SK-N-SH (cell line): ENCODE measurements around the gene PHC3.

ENCODE experiments used
- EP300 ChIP-seq, 2 experiments: IDR thresholded peaks; 2 replicates each; pipeline versions ENCODE4 v1.4.0 to v1.6.1; 2012; ENCODE audit warnings: borderline replicate concordance in 1 of 2, low read depth in 1 of 2, low read length in 1 of 2
- GABPA ChIP-seq: IDR thresholded peaks from 2 replicates; pipeline ENCODE4 v1.4.0; 2012; ENCODE audit warnings: low read depth, mild to moderate bottlenecking
- JUND ChIP-seq: IDR thresholded peaks from 2 replicates; pipeline ENCODE4 v1.4.0; 2012
- TF ChIP-seq, protein P1 (sequence below): fragments of 200-600 bp; sonication (generic); IDR thresholded peaks from 2 replicates; pipeline ENCODE4 v1.6.1; 2017; ENCODE audit warnings: antibody characterized with exemption, mild to moderate bottlenecking, moderate library complexity
- TF ChIP-seq, protein P2 (sequence below): IDR thresholded peaks from 2 replicates; pipeline ENCODE4 v1.6.1; 2012; ENCODE audit warnings: mild to moderate bottlenecking, low read depth, low read length, moderate library complexity

DNA sequence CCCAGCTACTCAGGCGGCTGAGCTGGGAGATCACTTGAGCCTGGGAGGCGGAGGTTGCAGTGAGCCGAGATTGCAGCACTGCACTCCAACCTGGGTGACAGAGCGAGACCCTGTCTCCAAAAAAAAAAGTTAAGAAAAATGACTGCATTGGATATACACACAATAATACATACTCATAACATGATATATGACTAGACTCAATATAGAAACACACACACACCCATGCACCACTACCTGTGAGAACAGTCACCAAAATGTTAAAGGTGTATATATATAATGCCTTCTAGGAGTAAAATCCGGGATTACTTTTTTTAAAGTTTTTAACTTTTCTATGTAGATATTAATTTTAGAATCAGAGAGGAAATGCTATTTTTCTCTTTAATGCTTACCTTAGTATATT, 25.9 kb downstream of the PHC3 start:
- TF ChIP-seq EP300 (IDR thresholded peaks at IDR 0.05; ENCODE audit: borderline replicate concordance in 1 of 2, low read depth in 1 of 2, low read length in 1 of 2) (no peak), GABPA (no peak), JUND (no peak)
- TF ChIP-seq, protein P1, sequence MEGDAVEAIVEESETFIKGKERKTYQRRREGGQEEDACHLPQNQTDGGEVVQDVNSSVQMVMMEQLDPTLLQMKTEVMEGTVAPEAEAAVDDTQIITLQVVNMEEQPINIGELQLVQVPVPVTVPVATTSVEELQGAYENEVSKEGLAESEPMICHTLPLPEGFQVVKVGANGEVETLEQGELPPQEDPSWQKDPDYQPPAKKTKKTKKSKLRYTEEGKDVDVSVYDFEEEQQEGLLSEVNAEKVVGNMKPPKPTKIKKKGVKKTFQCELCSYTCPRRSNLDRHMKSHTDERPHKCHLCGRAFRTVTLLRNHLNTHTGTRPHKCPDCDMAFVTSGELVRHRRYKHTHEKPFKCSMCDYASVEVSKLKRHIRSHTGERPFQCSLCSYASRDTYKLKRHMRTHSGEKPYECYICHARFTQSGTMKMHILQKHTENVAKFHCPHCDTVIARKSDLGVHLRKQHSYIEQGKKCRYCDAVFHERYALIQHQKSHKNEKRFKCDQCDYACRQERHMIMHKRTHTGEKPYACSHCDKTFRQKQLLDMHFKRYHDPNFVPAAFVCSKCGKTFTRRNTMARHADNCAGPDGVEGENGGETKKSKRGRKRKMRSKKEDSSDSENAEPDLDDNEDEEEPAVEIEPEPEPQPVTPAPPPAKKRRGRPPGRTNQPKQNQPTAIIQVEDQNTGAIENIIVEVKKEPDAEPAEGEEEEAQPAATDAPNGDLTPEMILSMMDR = no peak
- TF ChIP-seq, protein P2, sequence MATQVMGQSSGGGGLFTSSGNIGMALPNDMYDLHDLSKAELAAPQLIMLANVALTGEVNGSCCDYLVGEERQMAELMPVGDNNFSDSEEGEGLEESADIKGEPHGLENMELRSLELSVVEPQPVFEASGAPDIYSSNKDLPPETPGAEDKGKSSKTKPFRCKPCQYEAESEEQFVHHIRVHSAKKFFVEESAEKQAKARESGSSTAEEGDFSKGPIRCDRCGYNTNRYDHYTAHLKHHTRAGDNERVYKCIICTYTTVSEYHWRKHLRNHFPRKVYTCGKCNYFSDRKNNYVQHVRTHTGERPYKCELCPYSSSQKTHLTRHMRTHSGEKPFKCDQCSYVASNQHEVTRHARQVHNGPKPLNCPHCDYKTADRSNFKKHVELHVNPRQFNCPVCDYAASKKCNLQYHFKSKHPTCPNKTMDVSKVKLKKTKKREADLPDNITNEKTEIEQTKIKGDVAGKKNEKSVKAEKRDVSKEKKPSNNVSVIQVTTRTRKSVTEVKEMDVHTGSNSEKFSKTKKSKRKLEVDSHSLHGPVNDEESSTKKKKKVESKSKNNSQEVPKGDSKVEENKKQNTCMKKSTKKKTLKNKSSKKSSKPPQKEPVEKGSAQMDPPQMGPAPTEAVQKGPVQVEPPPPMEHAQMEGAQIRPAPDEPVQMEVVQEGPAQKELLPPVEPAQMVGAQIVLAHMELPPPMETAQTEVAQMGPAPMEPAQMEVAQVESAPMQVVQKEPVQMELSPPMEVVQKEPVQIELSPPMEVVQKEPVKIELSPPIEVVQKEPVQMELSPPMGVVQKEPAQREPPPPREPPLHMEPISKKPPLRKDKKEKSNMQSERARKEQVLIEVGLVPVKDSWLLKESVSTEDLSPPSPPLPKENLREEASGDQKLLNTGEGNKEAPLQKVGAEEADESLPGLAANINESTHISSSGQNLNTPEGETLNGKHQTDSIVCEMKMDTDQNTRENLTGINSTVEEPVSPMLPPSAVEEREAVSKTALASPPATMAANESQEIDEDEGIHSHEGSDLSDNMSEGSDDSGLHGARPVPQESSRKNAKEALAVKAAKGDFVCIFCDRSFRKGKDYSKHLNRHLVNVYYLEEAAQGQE = no peak
